Measurements from ENCODE around the gene SORBS2.
"Not testable (repeated sequence)": the region's sequence is repeated elsewhere in the genome, so short reads cannot be mapped to it uniquely, and the experiment has no call there.

SORBS2 gene

GRCh38 chr4:185714524-185714923 lies 97.5 kb downstream of the SORBS2 start:
- DNase-seq (ENCODE audit: low spot score) = not testable (repeated sequence)

- no peak for DNase-seq (ENCODE audit: low spot score)
These were observed 98.3 kb downstream of the SORBS2 start for GRCh38 chr4:185713731-185714130.

GRCh38 chr4:185713272-185713671 lies 98.7 kb downstream of the SORBS2 start:
- DNase-seq (ENCODE audit: low spot score) = no peak

GRCh38 chr4:185712350-185713024 lies 99.5 kb downstream of the SORBS2 start:
- no peak for DNase-seq (ENCODE audit: low spot score)

- DNase-seq (ENCODE audit: low spot score) = no peak
These were observed 100.3 kb downstream of the SORBS2 start for GRCh38 chr4:185711726-185712125.

GRCh38 chr4:185710487-185710995 lies 101.5 kb downstream of the SORBS2 start:
- no peak for DNase-seq (ENCODE audit: low spot score)

GRCh38 chr4:185709802-185710486 lies 102.0 kb downstream of the SORBS2 start:
- no peak for DNase-seq (ENCODE audit: low spot score)

GRCh38 chr4:185708348-185708747 lies 103.6 kb downstream of the SORBS2 start:
- no peak for DNase-seq (ENCODE audit: low spot score)

GRCh38 chr4:185707622-185708021 lies 104.4 kb downstream of the SORBS2 start:
- DNase-seq (ENCODE audit: low spot score) = not testable (repeated sequence)

GRCh38 chr4:185702147-185702663 lies 109.8 kb downstream of the SORBS2 start:
- no peak for DNase-seq (ENCODE audit: low spot score)

GRCh38 chr4:185700630-185701029 lies 111.4 kb downstream of the SORBS2 start:
- no peak for DNase-seq (ENCODE audit: low spot score)

GRCh38 chr4:185700048-185700447 lies 111.9 kb downstream of the SORBS2 start:
- no peak for DNase-seq (ENCODE audit: low spot score)

GRCh38 chr4:185697488-185697887 lies 114.5 kb downstream of the SORBS2 start:
- DNase-seq (ENCODE audit: low spot score) = no peak

GRCh38 chr4:185695743-185696142 lies 116.3 kb downstream of the SORBS2 start:
- no peak for DNase-seq (ENCODE audit: low spot score)

- no peak for DNase-seq (ENCODE audit: low spot score)
These were observed 118.3 kb downstream of the SORBS2 start for GRCh38 chr4:185693548-185694215.

GRCh38 chr4:185689407-185689806 lies 122.6 kb downstream of the SORBS2 start:
- DNase-seq (ENCODE audit: low spot score) = no peak

GRCh38 chr4:185685804-185686203 lies 126.2 kb downstream of the SORBS2 start:
- DNase-seq (ENCODE audit: low spot score) = no peak

- no peak for DNase-seq (ENCODE audit: low spot score)
These were observed 128.1 kb downstream of the SORBS2 start for GRCh38 chr4:185683896-185684295.

GRCh38 chr4:185683222-185683621 lies 128.8 kb downstream of the SORBS2 start:
- DNase-seq (ENCODE audit: low spot score) = no peak

- no peak for DNase-seq (ENCODE audit: low spot score)
These were observed 129.8 kb downstream of the SORBS2 start for GRCh38 chr4:185682236-185682635.

- no peak for DNase-seq (ENCODE audit: low spot score)
These were observed 130.4 kb downstream of the SORBS2 start for GRCh38 chr4:185681604-185682003.

- DNase-seq (ENCODE audit: low spot score) = no peak
These were observed 131.4 kb downstream of the SORBS2 start for GRCh38 chr4:185680617-185681016.

GRCh38 chr4:185679523-185679922 lies 132.5 kb downstream of the SORBS2 start:
- no peak for DNase-seq (ENCODE audit: low spot score)
